IPS-NIHi7 (cell line): ENCODE results near the gene HLA-DQB2.
"Not testable (repeated sequence)": the region's sequence is repeated elsewhere in the genome, so short reads cannot be mapped to it uniquely, and the experiment has no call there.

Experiments
- DNase-seq: peaks from one replicate; pipeline ENCODE4 v3.0.0; 2012; ENCODE audit warnings: mixed read lengths; ENCODE audit errors: extremely low spot score

HLA-DQB2 gene

DNA sequence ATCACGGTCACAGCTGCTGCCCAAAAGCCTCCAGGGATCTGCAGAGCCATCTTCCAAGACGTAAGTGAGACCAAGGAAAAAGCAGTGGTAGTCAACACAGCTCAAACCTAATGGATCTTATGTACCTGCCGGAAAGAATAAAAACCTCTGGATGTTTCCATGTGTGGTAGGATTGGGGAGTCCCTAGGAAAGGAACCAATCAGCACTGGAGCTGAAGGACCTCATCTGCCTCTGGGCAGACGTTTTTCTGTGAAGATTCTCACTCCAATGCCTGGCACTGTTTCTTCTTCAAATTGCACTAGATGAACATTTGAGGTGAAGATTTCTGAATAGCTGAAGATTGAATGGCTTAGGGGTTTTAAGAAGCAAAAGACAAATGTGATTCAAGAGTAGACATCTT lies at the start of gene HLA-DQB2:
Gene HLA-DQB2, minus strand, starts transcription at position 112 of the 400 bp plus-strand sequence. Its CDS starts 62 bp downstream, at position 50.
- no peak for DNase-seq

GRCh38 chr6:32809171-32809570 lies 45.8 kb upstream of the HLA-DQB2 start:
- no peak for DNase-seq

DNA sequence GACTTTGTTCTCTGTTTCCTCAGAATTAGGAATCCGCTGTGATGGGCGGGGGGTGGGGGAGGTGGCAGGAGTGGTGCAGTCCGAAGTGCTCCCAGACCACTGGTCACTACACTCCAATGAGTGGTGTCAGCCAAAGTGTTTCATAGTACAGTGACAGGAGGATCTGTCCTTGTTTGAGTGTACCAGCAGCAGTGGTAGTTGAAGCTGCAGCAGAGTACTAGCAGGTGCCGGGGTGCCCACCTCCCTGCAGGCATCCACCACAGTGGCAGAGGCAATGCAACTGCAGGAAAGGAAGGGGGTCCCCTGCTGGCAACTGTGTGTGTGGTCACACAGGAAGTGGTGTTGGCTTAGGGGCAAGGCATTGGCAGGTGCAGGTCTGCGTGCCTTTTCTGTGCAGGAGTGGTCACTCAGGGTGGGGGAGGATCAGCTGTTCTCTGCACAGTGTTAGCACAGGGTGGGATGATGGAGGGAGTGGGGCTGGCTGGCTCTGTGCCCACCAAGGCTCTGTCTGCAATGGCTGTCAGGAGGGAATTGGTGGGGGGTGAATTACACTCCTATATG lies 43.8 kb upstream of the HLA-DQB2 start:
- peak; percentile 23 for DNase-seq

GRCh38 chr6:32805404-32805803 lies 42.1 kb upstream of the HLA-DQB2 start:
- not testable (repeated sequence) for DNase-seq

DNA sequence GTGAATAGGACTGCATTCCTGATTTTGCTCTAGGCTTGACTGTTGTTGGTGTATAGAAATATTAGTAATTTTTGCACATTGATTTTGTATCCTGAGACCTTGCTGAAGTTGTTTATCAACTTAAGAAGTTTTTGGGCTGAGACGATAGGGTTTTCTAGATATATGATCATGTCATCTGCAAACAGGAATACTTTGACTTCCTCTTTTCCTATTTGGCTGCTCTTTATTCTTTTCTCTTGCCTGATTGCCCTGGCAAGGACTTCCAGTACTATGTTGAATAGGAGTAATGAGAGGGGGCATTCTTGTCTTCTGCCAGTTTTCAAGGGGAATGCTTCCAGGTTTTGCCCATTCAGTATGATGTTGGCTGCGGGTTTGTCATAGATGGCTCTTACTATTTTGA lies 40.1 kb upstream of the HLA-DQB2 start:
- DNase-seq, result no peak

DNA sequence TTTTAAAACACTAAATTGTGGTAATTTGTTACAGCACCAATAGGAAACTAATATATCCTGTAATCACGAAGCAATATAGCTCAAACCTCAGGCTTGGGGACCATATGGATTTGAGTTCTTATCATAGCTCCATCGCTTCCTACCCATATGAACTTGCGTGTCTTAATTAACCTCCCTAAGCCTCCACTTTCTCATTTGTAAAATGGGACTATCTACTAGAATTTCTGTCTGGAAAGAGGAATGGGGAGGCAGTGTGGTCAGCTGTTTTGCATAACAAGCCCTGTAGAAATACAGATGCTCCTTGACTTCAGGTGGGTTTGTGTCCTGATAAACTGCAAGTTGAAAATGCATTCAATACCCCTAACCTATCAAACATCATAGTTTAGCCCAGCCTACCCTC lies 36.4 kb upstream of the HLA-DQB2 start:
- DNase-seq, result no peak

DNA sequence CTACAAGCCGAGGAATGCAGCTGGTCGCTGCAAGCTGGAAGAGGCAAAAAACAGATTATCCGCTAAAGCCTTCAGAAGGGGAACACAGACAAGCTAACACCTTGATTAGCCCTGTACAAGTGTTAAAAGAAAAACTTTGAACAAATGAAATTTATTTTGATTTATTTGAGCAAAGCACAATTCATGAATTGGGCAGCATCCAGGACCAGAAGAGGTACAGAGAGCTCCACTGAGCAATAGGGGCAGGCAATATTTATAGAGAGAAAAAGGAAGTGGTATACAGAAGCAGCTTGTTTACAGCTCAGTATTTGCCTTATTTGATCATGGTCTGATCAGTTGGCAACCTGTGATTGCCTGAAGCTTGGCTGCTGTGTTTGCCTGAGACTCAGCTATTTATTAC lies 35.8 kb upstream of the HLA-DQB2 start:
- no peak for DNase-seq

DNA sequence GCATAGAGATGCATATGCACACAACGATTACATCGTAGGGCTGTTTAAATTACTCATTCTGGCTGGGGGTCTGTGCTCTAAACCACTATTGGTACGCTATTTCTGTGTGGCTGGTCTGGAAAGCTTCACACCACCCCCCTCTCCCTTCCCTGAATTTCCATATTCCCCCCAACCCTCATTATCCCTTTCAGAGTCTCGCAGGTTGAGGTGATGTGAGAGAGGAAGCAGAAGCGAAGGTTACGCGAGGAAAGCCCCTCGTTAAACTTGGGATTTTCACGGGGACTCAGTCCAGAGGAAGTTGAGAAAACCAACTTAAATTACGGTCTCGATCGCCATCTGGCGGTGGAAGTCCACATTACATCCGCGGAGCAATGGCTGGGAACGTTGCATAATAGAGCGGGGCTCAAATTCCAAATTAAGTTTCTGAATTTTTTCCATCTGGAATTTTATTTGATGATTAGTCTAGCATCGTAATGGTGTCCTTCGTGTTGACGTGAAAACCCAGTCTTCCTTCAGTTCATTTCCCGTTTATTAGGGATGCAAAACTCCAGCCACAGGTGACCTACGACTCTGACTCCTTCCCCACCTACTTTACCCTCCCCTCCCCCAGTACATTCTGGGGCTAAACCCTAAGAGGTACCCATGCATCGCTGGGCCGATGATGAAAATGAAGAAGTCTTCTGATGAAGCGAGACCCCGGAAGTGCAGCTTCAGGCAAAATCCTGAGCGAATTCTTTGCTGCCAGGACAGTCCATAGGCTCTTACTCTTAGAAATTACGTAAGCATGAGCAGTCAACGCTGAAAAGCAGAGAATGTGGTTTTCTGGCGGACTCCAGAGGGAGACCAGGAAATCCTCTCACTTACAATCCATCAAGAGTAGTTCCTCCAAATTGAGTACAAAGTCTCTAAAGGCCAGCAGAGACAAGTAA lies 33.8 kb upstream of the HLA-DQB2 start:
- peak; percentile 71 for DNase-seq

GRCh38 chr6:32794510-32794909 lies 31.2 kb upstream of the HLA-DQB2 start:
- DNase-seq, result no peak

DNA sequence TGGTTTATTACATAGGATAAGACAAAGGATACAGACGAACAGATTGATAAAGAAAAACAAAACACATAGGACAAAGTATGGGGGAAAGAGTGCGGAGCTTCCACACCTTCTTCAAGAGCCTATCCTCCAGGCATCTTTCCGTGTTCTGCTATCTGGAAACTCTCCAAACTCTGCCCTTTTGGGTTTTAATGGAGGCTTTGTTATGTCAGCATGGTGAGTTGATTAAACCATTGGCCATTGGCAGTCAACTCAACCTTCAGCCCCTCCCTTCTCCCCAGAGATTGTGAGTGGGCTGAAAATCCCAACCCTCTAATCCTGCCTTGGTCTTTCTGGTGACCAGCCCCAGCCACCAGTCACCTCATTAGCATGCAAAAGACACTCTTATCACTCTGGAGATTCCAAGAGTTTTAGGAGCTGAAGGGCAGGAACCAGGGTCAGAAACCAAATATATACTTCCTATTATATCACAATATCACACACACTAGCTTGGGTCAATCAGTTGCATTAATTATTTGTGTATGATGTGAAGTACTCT lies 29.6 kb upstream of the HLA-DQB2 start:
- DNase-seq, result no peak

DNA sequence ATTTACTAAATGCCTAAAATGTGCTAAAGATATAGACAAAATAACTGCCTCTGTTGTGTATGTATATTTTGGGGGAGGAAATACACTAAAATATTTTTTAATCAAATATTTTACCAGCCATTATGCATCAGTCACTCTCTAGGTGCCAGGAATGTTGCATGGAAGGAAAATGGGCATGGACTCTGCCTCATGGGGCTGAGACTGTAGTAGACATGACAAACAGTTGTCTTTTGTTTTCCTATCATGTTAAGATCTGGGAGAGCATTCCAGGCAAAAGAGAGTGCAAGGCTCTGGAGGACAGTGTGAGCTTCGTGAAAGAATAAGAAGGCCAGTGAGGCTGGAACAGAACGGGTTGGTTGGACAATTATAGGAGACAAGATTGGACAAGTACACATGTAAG lies 27.0 kb upstream of the HLA-DQB2 start:
- no peak for DNase-seq

- DNase-seq, result peak; percentile 75
Observed at GRCh38 chr6:32785781-32786533, 22.6 kb upstream of the HLA-DQB2 start.

GRCh38 chr6:32782923-32783322 lies 19.6 kb upstream of the HLA-DQB2 start:
- DNase-seq, result not testable (repeated sequence)

- DNase-seq, result no peak
Observed at GRCh38 chr6:32779036-32779435, 15.7 kb upstream of the HLA-DQB2 start.

DNA sequence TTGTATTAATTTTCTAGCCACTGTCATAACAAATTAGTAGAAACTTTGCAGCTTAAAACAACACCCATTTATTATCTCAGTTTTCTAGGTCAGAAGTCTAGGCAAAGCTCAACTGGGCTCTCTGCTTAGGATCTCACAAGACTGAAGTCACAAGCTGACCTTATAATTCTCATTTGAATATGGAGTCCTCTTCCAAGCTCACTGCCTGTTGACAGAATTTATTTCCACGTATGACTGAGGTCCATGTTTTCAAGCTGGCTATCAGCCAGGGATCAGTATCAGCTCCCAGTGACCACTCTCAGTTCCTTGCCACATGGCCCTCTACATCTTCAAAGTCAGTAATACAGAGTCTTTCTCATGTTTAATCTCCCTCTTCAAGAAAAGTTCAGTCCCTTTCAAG lies 11.7 kb upstream of the HLA-DQB2 start:
- DNase-seq, result no peak

- DNase-seq, result no peak
Observed at GRCh38 chr6:32774426-32774825, 11.1 kb upstream of the HLA-DQB2 start.

- no peak for DNase-seq
Observed at GRCh38 chr6:32772656-32773055, 9.3 kb upstream of the HLA-DQB2 start.

GRCh38 chr6:32764048-32764447 lies 716 bp upstream of the HLA-DQB2 start:
- no peak for DNase-seq

GRCh38 chr6:32761548-32761947 lies 1.8 kb downstream of the HLA-DQB2 start:
- DNase-seq, result no peak

DNA sequence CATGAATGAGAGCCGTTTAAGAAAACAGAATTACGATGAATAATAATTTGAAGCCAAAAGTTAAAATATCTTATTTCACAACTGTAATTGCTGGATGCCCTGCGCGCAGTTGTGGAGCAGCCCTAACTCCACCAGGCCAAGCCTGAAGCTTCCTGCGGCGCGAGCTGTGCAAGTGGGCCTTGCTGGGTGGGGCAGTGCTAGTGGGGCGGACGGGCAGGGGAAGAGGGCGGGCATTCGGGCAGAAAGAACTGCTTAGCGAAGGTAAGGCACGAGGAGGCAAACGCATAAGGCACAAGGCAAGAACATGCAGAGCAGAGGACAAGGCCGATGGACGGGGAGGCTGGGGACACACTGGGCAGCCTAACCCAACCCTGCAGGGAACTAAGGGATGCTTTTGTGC lies 2.3 kb downstream of the HLA-DQB2 start:
- DNase-seq, result no peak

- DNase-seq, result no peak
Observed at GRCh38 chr6:32759669-32760068, 3.7 kb downstream of the HLA-DQB2 start.

DNA sequence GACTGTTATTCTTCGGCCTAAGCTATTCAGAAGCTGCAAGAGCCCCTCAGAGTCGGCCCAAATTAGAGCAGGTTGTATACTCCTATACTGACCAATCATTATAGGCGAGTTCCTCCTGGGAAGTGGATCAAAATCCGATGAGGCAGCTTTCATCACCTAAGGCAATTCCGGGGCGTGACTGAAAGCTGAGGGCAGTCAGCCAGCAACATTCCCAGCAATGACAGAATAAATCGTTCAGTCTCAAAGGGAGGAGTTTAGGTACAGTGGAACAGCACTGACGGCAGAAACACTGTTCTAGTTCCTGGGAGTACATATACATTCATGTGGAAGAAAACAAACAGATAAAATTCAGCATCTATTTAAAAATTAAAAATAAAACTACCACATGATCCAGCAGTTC lies 10.8 kb downstream of the HLA-DQB2 start:
- no peak for DNase-seq
